Eye (tissue), 1 donor: ENCODE measurements around the gene GPR152.

Source experiments
- DNase-seq: peaks from one replicate; pipeline ENCODE4 v3.0.0-alpha.2; 2015

The GPR152 gene

GRCh38 chr11:67464411-67465188 lies 12.1 kb upstream of the GPR152 start:
- DNase-seq = peak; percentile 89

GRCh38 chr11:67463680-67464410 lies 11.3 kb upstream of the GPR152 start:
- DNase-seq = no peak

- no peak for DNase-seq
These were observed 10.7 kb upstream of the GPR152 start for GRCh38 chr11:67463186-67463585.

- DNase-seq = no peak
These were observed 5.7 kb upstream of the GPR152 start for GRCh38 chr11:67458266-67458665.

- DNase-seq = no peak
These were observed 4.9 kb upstream of the GPR152 start for GRCh38 chr11:67457453-67457852.

GRCh38 chr11:67456068-67456705 lies 3.7 kb upstream of the GPR152 start:
- DNase-seq = no peak

GRCh38 chr11:67455054-67455453 lies 2.5 kb upstream of the GPR152 start, which contains the start of gene CABP4:
Gene CABP4, plus strand, starts transcription at chr11:67455354. Its CDS starts 70 bp downstream, at chr11:67455424.
- DNase-seq = no peak

GRCh38 chr11:67453816-67454732 lies 1.5 kb upstream of the GPR152 start:
- DNase-seq = no peak

- no peak for DNase-seq
These were observed 912 bp downstream of the GPR152 start for GRCh38 chr11:67451658-67451976.

- no peak for DNase-seq
These were observed 1.5 kb downstream of the GPR152 start for GRCh38 chr11:67450796-67451657.

GRCh38 chr11:67449116-67449844 lies 3.2 kb downstream of the GPR152 start:
- DNase-seq = no peak

- DNase-seq = no peak
These were observed 4.3 kb downstream of the GPR152 start for GRCh38 chr11:67448220-67448609.

GRCh38 chr11:67445515-67445914 lies 7.0 kb downstream of the GPR152 start:
- DNase-seq = no peak

- DNase-seq = no peak
These were observed 9.8 kb downstream of the GPR152 start for GRCh38 chr11:67442504-67443404.

- DNase-seq = no peak
These were observed 10.7 kb downstream of the GPR152 start for GRCh38 chr11:67441731-67442351.

- DNase-seq = no peak
These were observed 11.4 kb downstream of the GPR152 start for GRCh38 chr11:67441098-67441563.

- no peak for DNase-seq
These were observed 12.1 kb downstream of the GPR152 start for GRCh38 chr11:67440229-67441097.
